Stimulated activated CD4-positive, alpha-beta T cell treated with anti-CD3 and anti-CD28 coated beads, TNF-alpha, amount 100 ng/mL, for 24 hours (primary cell): ENCODE measurements around the gene FERMT2.
"Not testable (repeated sequence)": the region's sequence is repeated elsewhere in the genome, so short reads cannot be mapped to it uniquely, and the experiment has no call there.

Experiments
- DNase-seq, 3 experiments: peaks; one replicate each; pipeline ENCODE4 v3.0.0-alpha.2; 2020; ENCODE audit warnings: low read depth in 3 of 3

Gene FERMT2

GRCh38 chr14:52939427-52939826, 11.4 kb downstream of the FERMT2 start:
- no peak for DNase-seq

GRCh38 chr14:52937869-52938268, 13.0 kb downstream of the FERMT2 start:
- DNase-seq, result no peak

DNA sequence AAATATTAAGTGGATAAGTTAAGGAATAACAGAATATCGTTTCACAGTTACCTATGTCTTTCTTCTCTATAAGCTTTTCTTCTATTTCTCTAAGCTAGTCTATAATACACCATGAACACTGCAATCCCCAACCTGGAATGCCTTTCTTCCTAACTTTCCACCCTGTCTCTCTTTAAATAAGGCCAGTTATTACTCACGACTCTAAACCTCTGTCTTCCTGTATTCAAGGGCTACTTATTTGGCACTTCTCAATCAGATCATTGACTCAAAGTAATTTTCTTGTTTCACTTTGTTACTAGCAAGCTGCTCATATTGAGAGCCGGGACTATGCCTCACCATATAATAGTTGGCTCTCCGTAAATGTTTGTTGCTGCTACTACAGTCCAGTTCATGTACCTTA, 13.5 kb downstream of the FERMT2 start:
- DNase-seq, result no peak

GRCh38 chr14:52936437-52936836, 14.4 kb downstream of the FERMT2 start:
- no peak for DNase-seq

- no peak for DNase-seq
Observed at GRCh38 chr14:52935833-52936232, 15.0 kb downstream of the FERMT2 start.

DNA sequence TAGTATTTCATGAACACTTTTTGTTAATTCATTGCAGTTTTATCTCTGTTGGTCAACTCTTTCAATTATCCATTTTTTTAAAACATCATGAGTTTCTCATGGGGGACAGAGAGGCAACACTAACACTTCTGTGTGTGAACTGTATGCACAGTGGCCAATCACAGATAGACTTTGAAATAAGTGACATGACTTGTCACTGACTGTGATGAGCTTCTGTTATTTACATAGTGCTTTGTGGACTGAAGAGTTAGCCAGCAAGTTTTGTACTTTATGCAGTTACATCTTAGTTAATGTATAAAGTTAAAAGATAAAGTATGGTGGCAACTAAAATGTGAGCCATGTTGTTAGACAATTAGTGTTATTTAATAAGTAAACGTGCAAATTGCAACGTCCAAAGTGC, 16.1 kb downstream of the FERMT2 start:
- DNase-seq, result no peak

DNA sequence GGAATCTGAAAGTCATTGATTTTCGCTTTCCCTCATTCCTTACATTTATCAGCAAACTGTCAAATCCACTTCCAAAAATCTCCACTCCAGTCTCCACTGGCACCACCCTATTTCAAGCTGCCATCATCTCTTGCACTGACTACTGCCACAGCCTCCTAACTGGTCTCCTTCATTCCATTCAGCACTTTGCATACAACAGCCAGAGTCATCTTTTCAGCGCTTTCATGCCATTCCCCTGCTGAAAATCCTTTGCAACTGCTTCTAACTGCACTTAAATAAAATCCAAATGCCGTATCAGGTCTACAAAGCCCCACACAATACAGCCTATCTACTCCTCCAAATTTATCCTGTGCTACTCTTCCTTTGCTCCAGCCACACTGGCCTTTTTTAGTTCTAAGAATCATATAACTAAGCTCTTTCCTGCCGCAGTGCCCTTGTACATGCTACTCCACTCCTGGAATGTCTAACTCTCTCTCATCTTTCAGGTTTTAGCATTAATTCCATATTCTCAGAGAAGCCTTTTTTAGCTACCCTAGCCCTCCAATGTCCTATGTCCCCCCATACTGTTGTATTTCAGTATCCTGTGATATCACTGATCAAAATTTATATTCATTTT, 21.6 kb downstream of the FERMT2 start:
- no peak for DNase-seq

GRCh38 chr14:52926953-52927352, 23.9 kb downstream of the FERMT2 start:
- DNase-seq, result no peak

GRCh38 chr14:52923902-52924575, 26.8 kb downstream of the FERMT2 start:
- DNase-seq, result no peak

- DNase-seq, result no peak
Observed at GRCh38 chr14:52922656-52923055, 28.2 kb downstream of the FERMT2 start.

- no peak for DNase-seq
Observed at GRCh38 chr14:52922059-52922458, 28.8 kb downstream of the FERMT2 start.

GRCh38 chr14:52920411-52920810, 30.4 kb downstream of the FERMT2 start:
- DNase-seq, result not testable (repeated sequence)

GRCh38 chr14:52919971-52920370, 30.9 kb downstream of the FERMT2 start:
- no peak for DNase-seq

GRCh38 chr14:52918486-52918885, 32.4 kb downstream of the FERMT2 start:
- peak in 1 of 3 experiments; percentile 0 for DNase-seq

GRCh38 chr14:52917735-52918134, 33.1 kb downstream of the FERMT2 start:
- DNase-seq, result no peak

DNA sequence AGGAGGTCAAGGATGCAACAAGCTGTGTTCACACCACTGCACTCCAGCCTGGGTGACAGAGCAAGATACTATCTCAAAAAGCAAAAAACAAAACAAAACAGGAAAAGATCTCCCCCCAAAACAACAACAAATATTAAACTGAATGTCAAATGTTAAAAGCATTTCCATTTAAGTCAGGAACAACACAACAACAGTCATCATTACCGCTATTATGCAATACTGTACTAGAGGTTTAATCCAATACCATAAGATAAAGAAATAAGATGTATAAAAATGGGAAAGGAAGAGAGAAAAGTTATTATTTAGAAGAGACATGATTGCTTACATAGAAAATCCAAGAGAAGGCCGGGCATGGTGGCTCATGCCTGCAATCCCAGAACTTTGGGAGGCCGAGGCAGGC, 36.6 kb downstream of the FERMT2 start:
- DNase-seq, result no peak

GRCh38 chr14:52913271-52913670, 37.6 kb downstream of the FERMT2 start:
- DNase-seq, result no peak

DNA sequence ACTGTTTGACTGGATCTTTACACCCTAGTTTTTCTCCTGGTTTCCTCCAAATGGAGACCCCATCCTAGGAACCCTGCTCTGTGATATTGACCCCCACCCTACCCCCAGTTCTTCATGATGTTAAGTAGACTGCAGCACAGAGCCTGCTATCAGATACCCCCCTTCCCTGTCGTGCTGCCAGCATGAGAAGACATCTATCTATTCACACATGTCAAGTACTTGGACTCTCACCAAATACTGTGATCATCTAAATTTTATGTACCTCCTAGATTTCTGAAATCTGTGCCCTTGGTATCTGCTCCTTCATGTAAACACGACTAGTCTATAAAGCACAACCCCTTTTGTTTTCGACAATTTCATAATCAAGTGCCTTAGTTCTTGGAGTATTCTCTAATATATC, 38.9 kb downstream of the FERMT2 start:
- DNase-seq, result no peak

GRCh38 chr14:52910572-52910971, 40.3 kb downstream of the FERMT2 start:
- no peak for DNase-seq

DNA sequence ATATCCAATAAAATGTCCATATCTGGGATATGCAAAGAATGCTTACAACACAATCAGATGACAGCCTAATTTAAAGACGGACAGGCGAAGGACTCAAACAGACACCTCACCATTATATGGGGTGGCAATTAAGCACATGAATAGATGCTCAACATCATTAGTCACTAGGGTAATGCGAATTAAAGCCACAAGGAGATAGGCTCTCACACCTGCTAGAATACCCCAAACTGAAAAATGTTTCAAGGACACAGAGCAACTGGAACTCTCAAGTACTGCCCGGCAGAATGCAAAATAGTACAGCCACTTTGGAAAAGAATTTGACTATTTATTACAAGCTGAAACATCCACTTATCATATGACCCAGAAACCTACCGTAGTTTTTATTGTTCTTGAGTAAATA, 42.9 kb downstream of the FERMT2 start:
- DNase-seq, result no peak

- DNase-seq, result no peak
Observed at GRCh38 chr14:52906141-52906601, 44.7 kb downstream of the FERMT2 start.

DNA sequence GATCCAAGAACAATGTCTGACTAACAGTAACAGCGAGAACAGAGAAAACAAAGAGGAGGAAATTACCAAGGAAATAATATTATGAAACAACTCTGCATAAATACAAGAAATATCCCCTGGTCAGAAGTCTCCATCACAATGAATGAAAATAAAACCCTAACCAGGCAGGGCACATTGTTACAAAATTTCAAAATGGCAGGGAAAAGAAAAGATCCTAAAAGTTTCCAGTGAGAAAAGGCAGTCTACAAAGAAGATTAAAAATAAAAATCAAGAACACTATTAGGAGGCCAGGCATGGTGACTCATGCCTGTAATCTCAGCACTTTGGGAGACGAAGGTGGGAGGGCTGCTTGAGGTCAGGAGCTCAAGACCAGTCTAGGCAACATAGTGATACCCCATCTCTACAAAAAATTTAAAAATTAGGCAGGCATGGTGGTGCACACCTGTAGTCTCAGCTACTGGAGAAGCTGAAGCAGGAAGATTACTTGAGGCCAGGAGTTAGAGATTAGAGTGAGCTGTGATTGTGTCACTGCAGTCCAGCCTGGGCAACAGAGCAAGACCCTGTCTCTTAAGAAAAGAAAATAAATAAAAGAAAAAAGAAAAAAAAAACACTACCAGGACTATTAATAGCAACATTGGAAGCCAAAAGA, 47.8 kb downstream of the FERMT2 start:
- DNase-seq, result no peak

GRCh38 chr14:52901357-52901980, 49.4 kb downstream of the FERMT2 start:
- no peak for DNase-seq
